Measurements from ENCODE around the gene MAML3.

Gene MAML3

GRCh38 chr4:139922406-139923024 lies 231.5 kb downstream of the MAML3 start:
- ATAC-seq: no peak
- no peak for DNase-seq

DNA sequence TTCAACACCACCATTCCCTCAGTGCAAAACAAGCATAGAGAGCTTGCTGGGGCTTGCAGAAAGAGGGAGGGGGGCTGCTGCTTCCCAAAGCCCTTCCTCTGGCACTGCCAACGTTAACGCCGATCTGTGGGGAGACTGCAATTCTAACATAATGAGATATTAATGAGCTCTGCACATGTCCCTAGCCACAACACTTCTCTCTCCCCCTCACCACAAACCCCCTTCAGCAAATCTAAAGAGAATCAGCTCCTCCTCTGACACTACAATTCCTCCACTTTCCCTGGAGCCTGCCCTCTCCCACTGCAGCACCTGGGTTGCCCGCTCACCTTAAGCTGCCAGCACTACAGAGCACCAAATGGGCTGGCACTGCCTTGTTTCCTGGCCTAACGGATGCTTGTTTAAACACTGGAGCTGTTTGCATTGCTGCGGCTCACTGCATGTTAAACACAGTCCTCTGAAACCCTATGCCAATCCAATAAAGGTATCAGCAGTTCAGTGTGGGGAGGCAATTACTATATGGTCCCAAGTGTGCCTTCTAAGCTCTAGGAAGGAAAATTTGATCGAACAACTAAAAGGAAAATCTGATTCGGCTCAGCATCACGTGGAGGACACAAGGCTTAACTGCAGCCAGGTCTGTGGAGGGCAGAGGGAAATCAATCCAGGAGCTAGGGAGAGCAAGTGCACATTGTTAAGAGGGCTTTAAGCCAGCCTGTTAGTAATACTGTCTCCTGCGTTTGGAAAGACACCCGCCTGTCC lies 232.4 kb downstream of the MAML3 start:
- ATAC-seq (no peak), DNase-seq (no peak)

DNA sequence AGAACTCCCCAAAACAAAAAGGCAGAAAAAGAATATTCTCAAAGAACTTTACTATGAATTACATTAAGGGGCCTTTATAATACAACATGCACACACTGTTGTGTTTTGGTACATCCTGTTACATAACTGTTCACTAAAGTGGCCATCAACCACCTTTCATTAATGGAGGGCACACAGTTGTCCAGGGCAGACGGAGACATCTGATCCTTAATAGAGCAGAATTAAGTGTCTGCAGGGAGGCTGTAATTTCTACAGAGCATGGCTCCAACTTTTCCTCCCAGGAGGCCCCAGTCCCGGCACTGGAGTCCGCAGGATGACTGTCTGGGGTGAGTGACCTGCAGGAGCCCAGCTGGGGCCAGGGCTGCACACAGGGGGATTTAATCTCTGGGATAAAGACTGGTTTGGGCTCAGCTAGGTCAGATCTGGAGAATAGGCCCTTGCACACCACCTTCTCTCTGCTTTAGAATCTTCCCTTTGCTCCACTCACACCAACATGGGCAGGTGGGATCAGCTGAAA lies 233.4 kb downstream of the MAML3 start:
- ATAC-seq: no peak
- DNase-seq: no peak

DNA sequence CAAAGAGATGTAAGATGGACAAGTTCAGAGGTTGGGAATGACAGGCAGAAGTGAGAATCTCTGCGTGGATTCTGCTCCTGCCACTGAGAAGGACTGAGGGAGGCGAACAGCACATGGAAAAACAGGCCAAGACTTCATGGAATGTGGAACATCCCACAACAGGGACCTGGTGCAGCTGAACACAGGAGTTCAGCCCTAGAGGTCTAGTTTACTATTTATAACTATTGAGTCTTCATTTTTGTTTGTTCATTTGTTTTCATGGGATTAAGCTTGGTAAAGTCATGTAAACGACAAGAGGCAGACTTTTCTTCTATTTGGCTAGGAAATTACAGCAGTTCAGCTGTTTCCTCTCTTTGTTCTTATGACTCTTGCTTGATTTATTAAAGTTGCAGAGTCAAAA lies 234.5 kb downstream of the MAML3 start:
- DNase-seq: no peak

DNA sequence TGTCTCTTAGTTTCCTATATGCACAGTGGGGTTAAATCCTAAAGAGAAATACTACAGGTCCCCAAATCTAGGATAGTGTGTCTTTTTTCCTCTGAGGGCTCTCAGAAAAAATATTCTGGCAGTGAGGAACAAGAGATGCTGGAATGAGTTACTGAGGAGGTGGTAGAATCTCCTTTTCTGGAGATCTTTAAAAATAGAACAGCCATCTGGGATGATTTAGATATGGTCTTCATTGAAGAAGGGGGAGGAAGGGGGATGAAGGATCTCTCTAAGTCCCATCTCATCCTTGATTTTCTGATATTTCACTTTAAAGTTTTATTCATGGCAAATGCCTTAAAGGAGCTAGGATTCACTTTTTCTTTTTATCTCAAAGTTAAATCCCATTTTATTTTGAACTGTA lies 235.0 kb downstream of the MAML3 start:
- no peak for DNase-seq
- ATAC-seq: no peak

More for the DNA sequence above, 234.5 kb downstream of the MAML3 start:
- ATAC-seq: no peak

DNA sequence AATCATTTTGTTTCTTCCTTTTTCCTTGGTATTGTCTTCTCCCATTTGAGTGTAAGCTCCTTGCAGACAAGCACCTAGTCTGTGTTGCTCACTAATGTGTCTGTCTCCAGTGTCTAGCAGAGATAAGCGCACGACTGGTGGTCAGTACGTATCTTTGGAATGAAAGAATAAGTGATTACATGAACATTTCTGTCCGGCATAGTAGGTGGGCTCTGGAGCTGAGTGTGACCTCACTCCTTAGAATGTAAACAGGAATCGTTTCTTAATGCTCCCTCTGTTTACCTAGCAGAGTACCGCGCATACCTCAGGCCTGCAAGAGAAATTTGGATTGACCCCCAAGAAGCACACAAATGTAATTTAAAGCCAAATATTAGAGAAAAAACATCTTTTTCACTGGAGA lies 235.4 kb downstream of the MAML3 start:
- ATAC-seq: no peak
- DNase-seq: no peak

DNA sequence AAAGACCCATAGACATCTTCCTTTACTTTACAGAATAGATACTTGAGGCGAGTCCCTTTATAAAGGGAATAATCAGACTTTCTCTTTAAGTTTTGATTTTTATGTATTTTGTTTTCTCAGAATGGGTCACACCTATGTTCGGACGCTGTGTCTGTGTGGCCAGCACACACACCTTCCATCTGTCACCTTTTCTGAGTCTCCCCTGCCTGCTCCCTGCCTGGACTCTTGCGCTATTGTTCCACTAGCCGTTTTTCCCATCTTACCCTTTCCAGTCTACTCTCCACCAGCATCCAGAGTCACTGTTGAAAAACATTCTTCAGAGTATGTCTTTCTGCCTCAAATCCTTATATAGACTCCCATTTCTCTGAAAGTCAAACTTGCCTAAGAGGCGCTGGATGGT lies 236.1 kb downstream of the MAML3 start:
- DNase-seq: no peak
- ATAC-seq: no peak

DNA sequence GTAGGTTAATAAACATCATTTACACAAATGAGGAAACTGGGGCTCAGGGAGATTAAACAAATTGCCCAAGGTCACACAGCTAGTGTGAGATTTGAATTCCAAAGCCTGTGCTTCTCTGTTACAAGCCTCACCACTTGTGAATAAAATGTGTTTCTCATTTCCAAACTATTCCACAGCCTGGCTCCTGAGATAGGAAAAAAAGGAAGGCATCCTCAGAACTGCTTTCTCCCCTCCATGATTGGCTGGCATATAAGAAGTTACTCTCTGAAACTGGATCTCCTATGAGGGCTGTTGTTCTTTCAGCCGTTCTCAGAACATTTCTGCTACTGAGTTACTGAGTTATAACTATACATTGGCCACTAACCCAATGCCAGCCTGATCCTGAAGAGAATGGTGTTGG lies 237.9 kb downstream of the MAML3 start:
- DNase-seq: no peak

GRCh38 chr4:139915037-139915436 lies 238.9 kb downstream of the MAML3 start:
- ATAC-seq (no peak), DNase-seq (no peak)

More for the DNA sequence above, 237.9 kb downstream of the MAML3 start:
- ATAC-seq: no peak

DNA sequence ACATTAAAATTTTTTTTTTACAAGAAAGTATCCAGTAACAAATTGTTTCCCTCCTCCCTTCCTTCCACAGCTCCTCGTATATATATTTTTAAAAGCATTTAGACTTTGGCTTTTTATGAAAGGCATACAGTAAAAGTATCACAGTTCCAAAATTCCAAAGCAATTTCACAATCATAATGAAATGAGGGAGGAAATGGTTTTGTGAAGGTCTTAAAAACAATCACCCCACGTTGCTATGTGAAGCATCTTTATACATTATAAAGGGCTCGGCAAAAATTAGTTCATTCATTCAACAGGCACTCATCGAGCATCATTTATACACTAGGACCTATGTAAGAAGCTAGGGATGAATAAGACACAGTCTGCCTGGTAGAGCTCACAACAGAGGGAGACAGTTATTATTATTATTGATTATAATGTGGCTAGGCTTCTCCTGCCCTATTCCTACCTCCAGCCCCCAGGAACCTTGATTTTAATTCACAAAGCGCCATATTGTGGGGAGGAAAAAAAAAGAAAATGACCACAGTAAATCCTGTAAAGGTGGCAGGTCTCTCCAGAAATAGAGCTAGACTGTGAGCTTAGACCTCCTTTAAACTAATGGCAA lies 239.9 kb downstream of the MAML3 start:
- ATAC-seq: no peak
- DNase-seq: no peak

GRCh38 chr4:139913398-139913990 lies 240.5 kb downstream of the MAML3 start:
- DNase-seq (no peak), ATAC-seq (no peak)

DNA sequence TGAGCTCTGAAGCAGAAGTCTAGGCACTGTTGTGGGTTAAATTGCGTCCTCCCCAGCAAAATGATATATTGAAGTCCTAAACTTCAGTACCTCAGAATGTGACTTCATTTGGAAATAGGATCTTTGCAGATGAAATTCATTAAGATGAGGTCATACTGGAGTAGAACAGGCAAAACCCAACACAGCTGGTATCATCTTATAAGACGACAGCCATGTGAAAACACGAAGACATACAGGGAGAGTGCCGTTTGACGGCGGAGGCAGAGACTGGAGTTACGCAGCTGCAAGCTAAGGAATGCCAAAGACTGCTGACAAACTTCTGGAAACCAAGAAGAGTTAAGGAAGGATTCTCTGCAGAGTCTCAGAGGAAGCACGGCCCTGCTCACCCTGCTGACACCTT lies 241.5 kb downstream of the MAML3 start:
- DNase-seq: no peak
- no peak for ATAC-seq

GRCh38 chr4:139910106-139910505 lies 243.9 kb downstream of the MAML3 start:
- no peak for ATAC-seq
- no peak for DNase-seq

DNA sequence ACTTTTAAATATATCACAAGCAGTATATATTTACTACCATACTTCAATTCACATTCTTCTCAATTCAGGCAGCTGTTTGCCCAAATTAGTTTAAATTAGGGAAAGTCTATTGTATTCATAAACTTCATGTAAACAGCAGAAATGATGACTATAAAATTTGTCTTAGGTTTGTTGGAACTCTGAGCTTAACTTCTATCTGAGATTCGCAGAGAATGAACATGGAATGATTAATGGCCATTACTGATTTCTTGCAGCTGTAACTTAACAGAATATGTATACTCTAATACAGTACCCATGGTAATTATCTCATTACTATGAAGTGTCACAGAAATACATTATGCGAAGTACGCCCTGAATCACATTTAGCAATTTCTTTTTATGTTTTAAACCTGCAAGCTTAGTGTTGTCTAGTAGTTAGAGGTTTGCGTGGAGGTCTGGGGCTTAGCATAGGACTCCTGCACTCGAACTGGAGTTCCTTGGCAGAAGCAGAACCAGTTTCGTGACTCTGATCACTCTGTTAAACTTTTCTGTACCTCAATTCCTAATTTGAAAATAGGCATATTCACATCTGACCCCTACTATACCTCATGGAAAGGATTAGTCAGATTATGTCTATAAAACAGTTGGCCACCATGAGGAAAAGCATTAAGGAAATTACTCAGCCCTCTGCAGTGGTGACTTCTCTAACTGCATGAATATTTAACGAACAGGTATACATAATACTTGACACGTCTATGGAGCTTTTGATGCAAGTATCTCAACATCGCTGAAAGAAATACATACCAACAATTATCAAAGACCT lies 245.1 kb downstream of the MAML3 start:
- ATAC-seq: no peak

DNA sequence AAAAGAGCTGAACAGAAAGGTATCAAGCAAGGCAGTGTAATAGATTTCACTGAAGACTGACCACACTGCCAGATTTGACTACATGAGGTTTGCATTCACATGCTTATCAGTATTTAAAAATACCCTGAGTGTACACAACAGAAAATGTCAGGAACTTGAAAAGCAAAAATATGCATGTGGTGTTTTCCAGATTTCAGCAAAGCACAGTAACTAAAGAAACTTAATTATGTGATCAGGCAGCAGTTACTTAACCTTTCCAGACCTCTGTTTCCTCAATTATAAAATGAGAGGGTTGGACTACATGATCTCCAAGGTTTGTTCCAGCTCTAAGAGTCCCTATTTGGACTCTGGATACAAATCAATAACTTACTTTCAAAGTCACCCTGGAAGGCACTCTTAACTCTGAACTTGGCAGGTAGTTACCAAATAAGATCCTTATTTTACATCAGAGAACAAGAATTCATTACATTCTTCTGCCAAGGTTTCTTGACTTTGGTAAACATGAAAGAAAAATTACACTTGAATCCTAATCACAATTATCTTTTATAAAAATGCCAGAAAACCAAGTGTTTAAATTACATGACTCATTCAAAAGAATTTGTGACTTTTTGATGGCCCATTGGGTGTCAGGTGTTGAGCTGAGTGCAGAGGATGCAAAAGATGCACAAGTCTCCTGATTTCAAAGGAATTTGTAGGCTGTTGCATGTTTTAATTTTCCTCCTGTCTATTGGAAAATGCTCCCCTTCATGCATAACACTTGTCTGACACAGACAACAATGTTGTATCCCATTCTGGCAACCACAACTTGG lies 246.8 kb downstream of the MAML3 start:
- no peak for DNase-seq
- ATAC-seq: no peak

More for the DNA sequence above, 245.1 kb downstream of the MAML3 start:
- DNase-seq: no peak

GRCh38 chr4:139905489-139905888 lies 248.5 kb downstream of the MAML3 start:
- no peak for DNase-seq
- no peak for ATAC-seq

DNA sequence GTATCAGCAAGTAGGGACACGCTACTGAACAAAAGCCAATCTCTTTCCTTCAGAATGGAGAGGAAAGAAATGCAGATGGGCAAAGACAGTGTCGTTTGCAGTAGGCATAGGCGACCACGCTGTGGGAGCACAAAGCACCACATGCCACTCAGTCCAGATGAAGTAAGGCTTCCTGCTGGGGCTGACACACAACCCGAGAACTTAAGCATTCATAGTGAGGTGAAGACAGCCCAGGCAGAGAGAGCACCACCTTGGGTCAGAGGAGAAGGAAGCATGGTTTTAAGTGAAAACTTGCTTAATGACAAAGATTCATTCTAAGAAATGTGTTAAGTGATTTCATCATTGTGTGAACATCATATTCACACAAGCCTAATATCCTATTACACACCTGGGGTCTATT lies 249.6 kb downstream of the MAML3 start:
- no peak for ATAC-seq
- no peak for DNase-seq

- ATAC-seq: no peak
- DNase-seq: no peak
Observed at GRCh38 chr4:139903845-139904244, 250.1 kb downstream of the MAML3 start.

GRCh38 chr4:139902321-139903320 lies 251.4 kb downstream of the MAML3 start:
- ATAC-seq (no peak), DNase-seq (no peak)

Measured in stimulated activated naive CD8-positive, alpha-beta T cell treated with anti-CD3 and anti-CD28 coated beads, Interleukin-15, Interleukin-2, amounts not matched to agents 100 U/mL and 50 U/mL, for 24 hours (primary cell).